Measurements from ENCODE around the gene CTBP2. TPM values are rescaled to one million over a fixed set of nuclear protein-coding genes. Genes with fewer than 3 reads are reported as not detected.

CTBP2 gene
- total RNA-seq, 4 donors from 2014 or later: 65.9 to 129 (median 71.2) TPM

- Histone ChIP-seq H3K4me3 (no peak overlapping the region), H3K27me3 (no peaks in the 10 kb centered on the region), H3K36me3 (no peaks in the 10 kb centered on the region), H3K4me1 (no peaks in the 10 kb centered on the region), H3K9me3 (no peaks in the 10 kb centered on the region), H3K27ac (peak overlapping the region in 1 of 2 donors; percentile 10)
- TF ChIP-seq POLR2A (IDR thresholded peaks at IDR 0.05): no peak
- no peak for TF ChIP-seq CTCF (IDR thresholded peaks at IDR 0.05)
- intact Hi-C loops (cut with DNase I; ENCODE audit: low total_unique reads): no loop called here
- no peak for DNase-seq
Observed at GRCh38 chr10:125024497-125025234, 135.7 kb downstream of the CTBP2 start.

DNA sequence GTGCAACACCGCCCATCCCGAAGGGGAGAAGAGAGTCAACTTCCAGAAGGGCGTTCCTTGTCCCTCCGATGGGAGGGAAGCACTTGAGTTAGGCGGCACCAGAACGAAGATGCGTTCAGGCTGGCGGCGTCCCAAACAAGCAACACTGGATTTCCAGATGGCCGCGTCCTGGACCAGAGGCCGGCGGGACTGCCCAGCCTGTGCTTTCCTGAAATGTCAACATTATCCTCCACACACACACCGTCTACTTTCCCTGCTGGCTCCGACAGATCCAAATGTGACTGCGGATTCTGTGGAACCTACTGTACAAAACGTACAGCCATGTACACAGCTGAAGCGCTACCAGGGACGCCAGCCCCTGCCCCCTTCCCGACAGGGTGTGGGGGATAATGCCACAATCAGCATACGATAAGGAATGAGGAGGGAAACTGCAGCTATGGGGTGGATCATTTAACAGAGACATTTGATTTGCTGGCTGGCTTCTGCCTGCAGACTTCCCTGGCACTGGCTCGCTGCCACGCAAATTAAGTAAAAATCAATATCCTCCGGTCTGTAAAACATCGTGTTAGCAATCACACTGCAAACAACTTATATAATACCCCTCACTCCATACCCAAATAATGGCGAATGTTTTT is 136.4 kb downstream of the CTBP2 start:
- Histone ChIP-seq H3K36me3 (no peaks in the 10 kb centered on the region), H3K4me1 (no peaks in the 10 kb centered on the region), H3K4me3 (no peak overlapping the region), H3K27ac (peak overlapping the region in 1 of 2 donors; percentile 10), H3K9me3 (no peaks in the 10 kb centered on the region), H3K27me3 (no peaks in the 10 kb centered on the region)
- peak; percentile 60 to 64 for DNase-seq
- intact Hi-C loops (cut with DNase I; ENCODE audit: low total_unique reads): no loop called here
- TF ChIP-seq CTCF (IDR thresholded peaks at IDR 0.05) (no peak), POLR2A (IDR thresholded peaks at IDR 0.05) (no peak)

GRCh38 chr10:125023255-125023654 is 137.1 kb downstream of the CTBP2 start:
- H3K36me3 ChIP-seq: no peaks in the 10 kb centered on the region
- H3K27me3 ChIP-seq: no peaks in the 10 kb centered on the region
- H3K4me1 ChIP-seq: no peaks in the 10 kb centered on the region
- DNase-seq: no peak
- intact Hi-C loops (cut with DNase I; ENCODE audit: low total_unique reads): no loop called here
- no peak overlapping the region for H3K27ac ChIP-seq
- H3K4me3 ChIP-seq: no peak overlapping the region
- H3K9me3 ChIP-seq: no peaks in the 10 kb centered on the region
- TF ChIP-seq CTCF (IDR thresholded peaks at IDR 0.05) (no peak), POLR2A (IDR thresholded peaks at IDR 0.05) (no peak)

DNA sequence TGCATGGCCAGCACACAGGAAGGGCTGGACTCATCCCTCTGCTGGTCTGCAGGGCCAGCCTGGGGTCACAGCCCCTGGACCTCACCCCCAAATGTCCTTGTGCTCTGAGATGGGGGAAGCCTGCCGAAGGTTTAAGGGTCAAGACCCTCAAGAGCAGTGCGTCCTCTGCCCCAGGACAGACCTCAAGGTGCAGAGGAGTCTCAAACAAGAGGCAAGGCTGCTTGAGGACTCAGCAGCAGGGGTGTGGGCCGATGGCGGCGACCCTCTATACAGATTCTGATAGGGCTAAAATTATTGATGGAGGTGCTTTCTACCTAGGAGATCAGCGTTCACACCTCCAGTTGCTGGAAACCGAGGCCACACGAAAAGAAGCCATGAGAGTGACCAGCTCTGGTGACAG is 137.7 kb downstream of the CTBP2 start:
- H3K4me1 ChIP-seq: peaks cover 0 to 4% of the 10 kb centered on the region in 2 donors
- H3K9me3 ChIP-seq: no peaks in the 10 kb centered on the region
- no peak overlapping the region for H3K4me3 ChIP-seq
- no peaks in the 10 kb centered on the region for H3K36me3 ChIP-seq
- no peak overlapping the region for H3K27ac ChIP-seq
- intact Hi-C loops (cut with DNase I; ENCODE audit: low total_unique reads): no loop called here
- DNase-seq: no peak
- TF ChIP-seq POLR2A (IDR thresholded peaks at IDR 0.05): no peak
- TF ChIP-seq CTCF (IDR thresholded peaks at IDR 0.05): no peak
- no peaks in the 10 kb centered on the region for H3K27me3 ChIP-seq

GRCh38 chr10:125021686-125022344 is 138.5 kb downstream of the CTBP2 start:
- H3K4me1 ChIP-seq: peaks cover 0 to 7% of the 10 kb centered on the region in 2 donors

More at GRCh38 chr10:125021686-125022344, 138.5 kb downstream of the CTBP2 start:
- Histone ChIP-seq H3K36me3 (no peaks in the 10 kb centered on the region), H3K27ac (no peak overlapping the region), H3K27me3 (no peaks in the 10 kb centered on the region), H3K9me3 (no peaks in the 10 kb centered on the region), H3K4me3 (no peak overlapping the region)
- no peak for DNase-seq
- intact Hi-C loops (cut with DNase I; ENCODE audit: low total_unique reads): no loop called here
- TF ChIP-seq CTCF (IDR thresholded peaks at IDR 0.05) (no peak), POLR2A (IDR thresholded peaks at IDR 0.05) (no peak)
